Measurements from ENCODE around the gene ULK2.

- TF ChIP-seq POLR2AphosphoS5 (IDR thresholded peaks at IDR 0.05; ENCODE audit: low read depth, low read length) (no peak), CTCF (IDR thresholded peaks at IDR 0.05 in 2 of 3, conservative IDR thresholded peaks at IDR 0.05 in 1 of 3; ENCODE audit: borderline replicate concordance in 1 of 3, insufficient read depth in 1 of 3, low read depth in 2 of 3, low read length in 2 of 3) (no peak), RAD21 (IDR thresholded peaks at IDR 0.05; ENCODE audit: low read depth) (no peak), MAX (IDR thresholded peaks at IDR 0.05) (no peak), EZH2 (IDR thresholded peaks at IDR 0.05) (no peak)
These were observed 125.2 kb downstream of the ULK2 start for GRCh38 chr17:19742495-19742894.
